COLO829 (cell line): ENCODE results near the gene EVPL.

Experiments
- DNase-seq: peaks from one replicate; pipeline ENCODE4 v3.0.0; 2012; ENCODE audit warnings: low spot score

EVPL gene

DNA sequence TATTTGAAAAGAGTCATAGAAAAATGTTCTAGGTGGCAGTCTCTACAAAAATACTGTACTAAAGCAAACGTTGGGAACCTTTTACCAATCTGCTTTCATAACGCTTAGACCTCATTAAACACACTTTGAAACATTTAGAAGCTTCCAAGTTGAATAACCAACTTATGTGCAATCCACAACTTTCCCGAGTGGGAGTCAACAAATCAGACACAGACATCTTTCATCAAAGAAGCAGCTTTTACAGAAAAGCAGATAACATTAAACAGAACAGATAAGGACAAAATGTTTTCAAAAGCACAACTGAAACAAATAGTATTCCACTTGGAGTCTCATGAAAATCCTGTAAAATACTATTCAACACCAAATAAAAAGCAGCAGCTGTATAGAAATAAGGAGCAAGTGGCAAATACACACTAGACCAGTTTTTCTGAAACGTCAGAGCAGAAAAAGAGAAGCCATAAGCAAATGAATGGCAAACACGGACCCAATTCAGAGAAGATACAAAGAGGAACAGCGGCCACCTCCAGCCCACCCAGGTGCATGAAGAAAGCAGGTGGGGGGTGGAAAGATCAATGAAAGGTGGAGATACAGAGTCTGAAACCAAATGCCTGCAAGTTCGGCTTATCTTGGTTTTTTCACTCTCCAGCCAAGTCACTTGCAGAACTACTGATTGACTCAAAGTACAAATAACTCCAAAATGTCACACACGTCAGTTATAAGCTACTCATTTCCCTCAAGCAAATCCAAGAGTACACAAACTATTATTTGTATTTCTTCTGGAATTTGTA is 67.9 kb downstream of the EVPL start:
- DNase-seq: no peak
